Fibroblast of lung (primary cell): Measurements from ENCODE around the gene SDR39U1. TPM values are rescaled to one million over a fixed set of nuclear protein-coding genes. Genes with fewer than 3 reads are reported as not detected.

Experiments used
- DNase-seq, 2 donors: peaks; one replicate each; pipeline versions ENCODE4 v3.0.0 to v3.0.0-alpha.2; 2010; ENCODE audit warnings: low read depth in 2 of 2
- H2AFZ ChIP-seq: 2 replicates; pipeline ENCODE4 v1.5.1; 2012; ENCODE audit warnings: low read length, control low read depth, inconsistent platforms
- H3K27ac ChIP-seq: 2 replicates; pipeline ENCODE4 v1.5.1; 2011; ENCODE audit warnings: low read length, control low read depth; ENCODE audit not compliant: insufficient read depth
- H3K27me3 ChIP-seq: 2 replicates; pipeline ENCODE4 v1.5.1; 2011; ENCODE audit warnings: mild to moderate bottlenecking, low read length; ENCODE audit not compliant: control insufficient read depth, insufficient read depth
- H3K36me3 ChIP-seq: 2 replicates; pipeline ENCODE4 v1.5.1; 2011; ENCODE audit warnings: low read length; ENCODE audit not compliant: control insufficient read depth, insufficient read depth
- H3K4me1 ChIP-seq: 2 replicates; pipeline ENCODE4 v1.5.1; 2011; ENCODE audit warnings: low read length; ENCODE audit not compliant: control insufficient read depth, insufficient read depth; ENCODE audit errors: extremely low read depth
- H3K4me2 ChIP-seq: 2 replicates; pipeline ENCODE4 v1.5.1; 2011; ENCODE audit warnings: low read length, control low read depth; ENCODE audit not compliant: insufficient read depth; ENCODE audit errors: extremely low read depth
- H3K4me3 ChIP-seq, 4 experiments: fragments of 200-600 bp in 1 of 4; sonication (generic) in 1 of 4; replicated peaks in 1 of 4; 2 replicates each; pipeline ENCODE4 v1.5.1; 2011 to 2016; ENCODE audit warnings: low read length in 4 of 4, low read depth in 3 of 4, mild to moderate bottlenecking in 3 of 4, control low read depth in 2 of 4, inconsistent platforms in 1 of 4, mixed read lengths in 1 of 4; ENCODE audit not compliant: insufficient read depth in 1 of 4; ENCODE audit errors: control extremely low read depth in 1 of 4
- H3K79me2 ChIP-seq: 2 replicates; pipeline ENCODE4 v1.5.1; 2012; ENCODE audit warnings: mild to moderate bottlenecking, low read length, inconsistent platforms; ENCODE audit not compliant: control insufficient read depth, insufficient read depth
- H3K9ac ChIP-seq: 2 replicates; pipeline ENCODE4 v1.5.1; 2011; ENCODE audit warnings: mild to moderate bottlenecking, low read length, control low read depth; ENCODE audit not compliant: insufficient read depth
- H3K9me3 ChIP-seq: 2 replicates; pipeline ENCODE4 v1.5.1; 2012; ENCODE audit warnings: low read depth, low read length; ENCODE audit not compliant: control insufficient read depth, insufficient read depth
- H4K20me1 ChIP-seq: 2 replicates; pipeline ENCODE4 v1.5.1; 2011; ENCODE audit warnings: low read length; ENCODE audit not compliant: control insufficient read depth, insufficient read depth; ENCODE audit errors: extremely low read depth
- EZH2 ChIP-seq: IDR thresholded peaks from 2 replicates; pipeline ENCODE4 v1.5.1; 2012; ENCODE audit warnings: low read length, control low read depth, mild to moderate bottlenecking; ENCODE audit errors: missing control alignments
- polyA plus RNA-seq, 2 donors: library from polyadenylated mRNA; depleted of rRNA in 1 of 2; stranded (reverse) in 1 of 2; unstranded in 1 of 2; fragments of >200 nt; gene quantifications; 2 replicates each; pipeline ENCODE4 v1.2.1, GENCODE V29; 2011 to 2012; ENCODE audit warnings: missing spikeins in 1 of 2
- total RNA-seq: library from RNA; depleted of rRNA; stranded (reverse); fragments of >200 nt; gene quantifications from 2 replicates; pipeline ENCODE4 v1.2.1, GENCODE V29; 2014
- TF ChIP-seq, protein P1 (sequence below), 2 donors: IDR thresholded peaks in 1 of 2; conservative IDR thresholded peaks in 1 of 2; 1 replicate in 1 of 2; 2 replicates in 1 of 2; pipeline ENCODE4 v1.5.1; 2011 to 2012; ENCODE audit warnings: low read length in 2 of 2, control low read depth in 1 of 2, inconsistent platforms in 1 of 2, low read depth in 1 of 2, mild to moderate bottlenecking in 1 of 2

Gene SDR39U1
- total and polyA plus RNA-seq, 2 donors (not counting 1 experiment from before 2014, with no cell fraction given), result 9.9 to 24.7 TPM

DNA sequence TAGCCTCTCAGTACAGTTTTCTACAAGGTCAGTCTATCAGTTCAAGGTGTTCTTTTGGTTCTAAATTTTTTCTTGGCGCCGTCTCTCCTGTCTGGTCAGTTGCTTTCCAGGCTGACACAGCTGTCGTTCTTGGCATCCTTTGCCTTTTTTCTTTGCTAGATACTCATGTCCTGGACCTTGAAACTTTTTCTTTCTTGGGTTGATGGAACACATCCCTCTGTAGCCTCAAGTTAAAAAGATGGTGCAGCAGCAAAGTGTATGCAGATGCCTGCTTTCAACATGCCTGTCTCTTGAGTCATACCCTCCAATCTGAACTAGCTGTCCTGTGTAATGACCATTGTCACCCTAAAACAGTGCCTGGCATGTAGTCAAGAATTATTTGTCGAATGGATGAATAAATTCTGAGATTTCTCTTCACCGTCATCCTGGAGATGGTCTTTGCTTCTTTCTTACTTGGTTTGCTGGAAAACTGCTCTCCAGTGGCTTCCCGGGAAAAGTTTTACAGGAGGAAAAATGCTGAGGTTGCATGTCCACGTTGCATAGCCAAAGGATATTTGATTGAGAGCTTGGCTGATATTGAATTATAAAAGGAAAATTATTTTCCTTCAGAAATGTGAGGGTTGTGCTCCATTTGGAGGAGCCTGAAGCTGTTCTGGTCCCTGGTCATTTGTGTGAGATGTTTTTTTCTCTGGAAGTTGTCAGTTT is 39.1 kb downstream of the SDR39U1 start:
- Histone ChIP-seq H3K79me2 (no peaks in the 10 kb centered on the region), H3K4me3 (no peak overlapping the region), H3K4me2 (peak overlapping the region; percentile 4)

GRCh38 chr14:24401810-24402702 is 40.5 kb downstream of the SDR39U1 start:
- no peak for TF ChIP-seq EZH2
- TF ChIP-seq, protein P1, sequence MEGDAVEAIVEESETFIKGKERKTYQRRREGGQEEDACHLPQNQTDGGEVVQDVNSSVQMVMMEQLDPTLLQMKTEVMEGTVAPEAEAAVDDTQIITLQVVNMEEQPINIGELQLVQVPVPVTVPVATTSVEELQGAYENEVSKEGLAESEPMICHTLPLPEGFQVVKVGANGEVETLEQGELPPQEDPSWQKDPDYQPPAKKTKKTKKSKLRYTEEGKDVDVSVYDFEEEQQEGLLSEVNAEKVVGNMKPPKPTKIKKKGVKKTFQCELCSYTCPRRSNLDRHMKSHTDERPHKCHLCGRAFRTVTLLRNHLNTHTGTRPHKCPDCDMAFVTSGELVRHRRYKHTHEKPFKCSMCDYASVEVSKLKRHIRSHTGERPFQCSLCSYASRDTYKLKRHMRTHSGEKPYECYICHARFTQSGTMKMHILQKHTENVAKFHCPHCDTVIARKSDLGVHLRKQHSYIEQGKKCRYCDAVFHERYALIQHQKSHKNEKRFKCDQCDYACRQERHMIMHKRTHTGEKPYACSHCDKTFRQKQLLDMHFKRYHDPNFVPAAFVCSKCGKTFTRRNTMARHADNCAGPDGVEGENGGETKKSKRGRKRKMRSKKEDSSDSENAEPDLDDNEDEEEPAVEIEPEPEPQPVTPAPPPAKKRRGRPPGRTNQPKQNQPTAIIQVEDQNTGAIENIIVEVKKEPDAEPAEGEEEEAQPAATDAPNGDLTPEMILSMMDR (conservative IDR thresholded peaks at IDR 0.05 in 1 of 2, IDR thresholded peaks at IDR 0.05 in 1 of 2; ENCODE audit: low read depth in 1 of 2, low read length in 2 of 2), result no peak
- H3K27me3 ChIP-seq, result no peaks in the 10 kb centered on the region
- no peak overlapping the region for H2AFZ ChIP-seq
- DNase-seq, result no peak
- H3K4me1 ChIP-seq, result peaks cover 11% of the 10 kb centered on the region
- H3K9me3 ChIP-seq, result no peaks in the 10 kb centered on the region
- peak overlapping the region in 1 of 4 experiments; percentile 22 for H3K4me3 ChIP-seq
- H3K27ac ChIP-seq, result no peak overlapping the region
- no peaks in the 10 kb centered on the region for H4K20me1 ChIP-seq
- no peak overlapping the region for H3K9ac ChIP-seq
- H3K79me2 ChIP-seq, result no peaks in the 10 kb centered on the region
- H3K36me3 ChIP-seq, result no peaks in the 10 kb centered on the region
- H3K4me2 ChIP-seq, result no peak overlapping the region

More for the DNA sequence above, 39.1 kb downstream of the SDR39U1 start:
- TF ChIP-seq, protein P1 (conservative IDR thresholded peaks at IDR 0.05 in 1 of 2, IDR thresholded peaks at IDR 0.05 in 1 of 2; ENCODE audit: low read depth in 1 of 2, low read length in 2 of 2), result no peak
- no peak for TF ChIP-seq EZH2
- Histone ChIP-seq H2AFZ (no peak overlapping the region), H3K9ac (no peak overlapping the region), H3K36me3 (no peaks in the 10 kb centered on the region), H3K9me3 (no peaks in the 10 kb centered on the region), H4K20me1 (no peaks in the 10 kb centered on the region), H3K27ac (no peak overlapping the region), H3K27me3 (no peaks in the 10 kb centered on the region), H3K4me1 (peaks cover 7% of the 10 kb centered on the region)
- DNase-seq, result peak; percentile 17 to 61
